ENCODE results near the gene CD300LD. TPM values are rescaled to one million over a fixed set of nuclear protein-coding genes. Genes with fewer than 3 reads are reported as not detected.
"Not testable (repeated sequence)": the region's sequence is repeated elsewhere in the genome, so short reads cannot be mapped to it uniquely, and the experiment has no call there.

CD300LD gene
- polyA plus RNA-seq, 1 experiment, result not detected

DNA sequence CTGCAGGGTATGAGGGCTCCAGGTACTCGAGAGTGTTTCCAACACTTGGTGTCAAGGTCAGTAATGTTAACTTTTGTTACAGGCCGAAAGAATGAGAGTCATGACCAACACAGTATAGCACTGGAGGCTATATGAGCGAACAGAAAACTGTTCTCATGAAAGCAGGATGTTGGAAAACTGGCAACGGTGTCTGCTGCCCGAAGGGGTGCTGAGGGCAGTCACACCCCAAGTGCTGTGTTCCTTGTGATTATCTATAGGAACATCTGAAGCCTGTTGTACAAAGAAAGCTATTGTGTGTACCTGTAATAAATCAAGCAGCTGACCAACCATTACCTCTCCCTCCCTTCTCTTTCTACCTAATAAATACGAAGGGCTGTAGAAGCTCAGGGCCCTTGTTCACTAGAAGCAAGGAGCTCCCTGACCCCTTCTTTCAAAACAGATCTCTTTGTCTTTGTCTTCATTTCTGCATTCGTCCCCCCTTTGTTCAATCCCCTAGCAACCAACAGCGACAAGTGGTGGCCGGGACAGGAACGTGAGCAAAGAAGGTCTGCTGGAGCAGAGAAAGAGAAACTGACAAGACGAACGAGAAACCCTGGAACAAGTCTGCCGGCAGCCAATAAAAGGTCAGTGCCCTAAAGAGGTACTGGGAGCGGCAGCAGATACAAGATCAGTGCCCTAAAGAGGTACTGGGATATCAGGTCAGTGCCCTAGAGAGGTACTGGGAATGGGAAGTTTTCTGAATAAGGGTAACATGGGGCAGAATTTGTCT, 7.6 kb downstream of the CD300LD start:
- ChIA-PET POLR2A (no interaction called here), CTCF (no interaction called here)
- H3K9me3 ChIP-seq (ENCODE audit: control insufficient read depth, insufficient read depth, low read length), result peaks cover 22% of the 10 kb centered on the region
- no peak overlapping the region for H3K27ac ChIP-seq (ENCODE audit: low read depth, low read length)
- no peak overlapping the region for H3K4me3 ChIP-seq (ENCODE audit: low read depth, low read length)
- DNase-seq (ENCODE audit: low read depth, low spot score), result no peak
- no peaks in the 10 kb centered on the region for H3K27me3 ChIP-seq (ENCODE audit: control insufficient read depth, insufficient read depth, low read length)
- TF ChIP-seq, protein P1, sequence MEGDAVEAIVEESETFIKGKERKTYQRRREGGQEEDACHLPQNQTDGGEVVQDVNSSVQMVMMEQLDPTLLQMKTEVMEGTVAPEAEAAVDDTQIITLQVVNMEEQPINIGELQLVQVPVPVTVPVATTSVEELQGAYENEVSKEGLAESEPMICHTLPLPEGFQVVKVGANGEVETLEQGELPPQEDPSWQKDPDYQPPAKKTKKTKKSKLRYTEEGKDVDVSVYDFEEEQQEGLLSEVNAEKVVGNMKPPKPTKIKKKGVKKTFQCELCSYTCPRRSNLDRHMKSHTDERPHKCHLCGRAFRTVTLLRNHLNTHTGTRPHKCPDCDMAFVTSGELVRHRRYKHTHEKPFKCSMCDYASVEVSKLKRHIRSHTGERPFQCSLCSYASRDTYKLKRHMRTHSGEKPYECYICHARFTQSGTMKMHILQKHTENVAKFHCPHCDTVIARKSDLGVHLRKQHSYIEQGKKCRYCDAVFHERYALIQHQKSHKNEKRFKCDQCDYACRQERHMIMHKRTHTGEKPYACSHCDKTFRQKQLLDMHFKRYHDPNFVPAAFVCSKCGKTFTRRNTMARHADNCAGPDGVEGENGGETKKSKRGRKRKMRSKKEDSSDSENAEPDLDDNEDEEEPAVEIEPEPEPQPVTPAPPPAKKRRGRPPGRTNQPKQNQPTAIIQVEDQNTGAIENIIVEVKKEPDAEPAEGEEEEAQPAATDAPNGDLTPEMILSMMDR (IDR thresholded peaks at IDR 0.05; ENCODE audit: low read depth, low read length), result no peak

DNA sequence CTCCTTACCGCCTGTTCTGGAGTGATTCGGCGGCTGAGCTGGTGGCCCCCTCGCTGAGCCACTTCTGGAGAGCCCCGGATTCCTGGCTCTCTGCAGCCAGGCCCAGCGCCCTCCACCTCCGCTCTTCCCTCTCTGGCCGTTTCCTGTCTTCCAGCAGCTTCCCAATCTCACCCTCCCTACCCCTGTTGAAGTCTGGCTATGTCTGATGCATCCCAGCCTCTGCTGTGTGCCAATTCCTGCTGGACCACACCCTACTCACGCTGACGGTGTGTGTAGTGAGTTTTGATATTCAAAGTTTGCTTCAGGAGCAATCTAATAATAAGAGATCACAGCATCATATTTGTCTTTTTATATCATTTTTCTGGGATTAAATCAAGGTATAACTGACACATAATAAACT, 9.4 kb downstream of the CD300LD start:
- ChIA-PET CTCF (no interaction called here), POLR2A (no interaction called here)
- H3K9me3 ChIP-seq (ENCODE audit: control insufficient read depth, insufficient read depth, low read length), result peaks cover 27% of the 10 kb centered on the region
- no peaks in the 10 kb centered on the region for H3K27me3 ChIP-seq (ENCODE audit: control insufficient read depth, insufficient read depth, low read length)
- no peak overlapping the region for H3K27ac ChIP-seq (ENCODE audit: low read depth, low read length)
- DNase-seq (ENCODE audit: low read depth, low spot score), result no peak
- no peak overlapping the region for H3K4me3 ChIP-seq (ENCODE audit: low read depth, low read length)
- TF ChIP-seq, protein P1 (IDR thresholded peaks at IDR 0.05; ENCODE audit: low read depth, low read length), result no peak

DNA sequence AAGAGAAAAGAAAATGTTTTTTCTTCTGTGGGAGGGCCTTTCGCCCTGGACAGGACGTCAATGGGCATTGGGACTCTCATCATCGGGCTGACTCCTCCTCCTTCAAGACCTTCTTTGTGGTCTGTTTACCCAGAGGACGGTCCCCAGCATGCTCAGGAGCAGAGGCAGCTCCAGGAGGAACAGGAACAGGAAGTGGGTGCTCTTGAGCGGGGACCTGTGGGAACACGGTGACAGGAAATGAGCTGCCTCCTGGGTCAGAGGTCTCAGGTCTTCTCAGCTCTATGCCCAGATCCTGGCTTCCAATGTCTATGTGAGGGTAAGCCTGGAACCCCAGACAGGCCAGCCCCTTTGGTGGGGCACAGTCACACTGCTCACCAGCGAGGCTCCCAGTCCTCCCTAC, 12.2 kb downstream of the CD300LD start:
- Histone ChIP-seq H3K27me3 (ENCODE audit: control insufficient read depth, insufficient read depth, low read length) (no peaks in the 10 kb centered on the region), H3K4me3 (ENCODE audit: low read depth, low read length) (no peak overlapping the region), H3K9me3 (ENCODE audit: control insufficient read depth, insufficient read depth, low read length) (peaks cover 27% of the 10 kb centered on the region), H3K27ac (ENCODE audit: low read depth, low read length) (no peak overlapping the region)
- ChIA-PET POLR2A (no interaction called here), CTCF (no interaction called here)
- no peak for DNase-seq (ENCODE audit: low read depth, low spot score)
- TF ChIP-seq, protein P1 (IDR thresholded peaks at IDR 0.05; ENCODE audit: low read depth, low read length), result no peak

DNA sequence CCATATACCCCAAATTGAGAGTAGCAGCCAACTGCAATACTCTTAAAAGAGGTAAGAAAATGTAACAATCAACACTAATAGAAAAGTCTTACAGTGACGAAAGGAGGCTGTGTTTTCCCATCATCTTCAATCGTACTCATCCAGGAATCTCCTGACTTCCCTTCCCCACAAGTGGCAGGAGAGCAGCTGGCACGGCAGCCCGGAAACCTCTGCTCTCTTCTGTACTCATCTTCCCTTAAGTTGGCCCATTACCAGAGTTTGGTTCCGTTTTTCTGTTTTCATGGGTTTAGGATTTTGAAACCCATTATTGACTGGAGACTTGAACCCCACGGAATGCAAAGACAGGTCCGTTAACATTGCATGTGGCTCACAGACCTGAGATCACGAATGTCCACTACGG, 13.1 kb downstream of the CD300LD start:
- TF ChIP-seq, protein P1 (IDR thresholded peaks at IDR 0.05; ENCODE audit: low read depth, low read length), result no peak
- CTCF ChIA-PET, result no interaction called here
- no peak overlapping the region for H3K27ac ChIP-seq (ENCODE audit: low read depth, low read length)
- DNase-seq (ENCODE audit: low read depth, low spot score), result no peak
- no peak overlapping the region for H3K4me3 ChIP-seq (ENCODE audit: low read depth, low read length)
- peaks cover 27% of the 10 kb centered on the region for H3K9me3 ChIP-seq (ENCODE audit: control insufficient read depth, insufficient read depth, low read length)
- POLR2A ChIA-PET, result no interaction called here
- H3K27me3 ChIP-seq (ENCODE audit: control insufficient read depth, insufficient read depth, low read length), result no peaks in the 10 kb centered on the region

DNA sequence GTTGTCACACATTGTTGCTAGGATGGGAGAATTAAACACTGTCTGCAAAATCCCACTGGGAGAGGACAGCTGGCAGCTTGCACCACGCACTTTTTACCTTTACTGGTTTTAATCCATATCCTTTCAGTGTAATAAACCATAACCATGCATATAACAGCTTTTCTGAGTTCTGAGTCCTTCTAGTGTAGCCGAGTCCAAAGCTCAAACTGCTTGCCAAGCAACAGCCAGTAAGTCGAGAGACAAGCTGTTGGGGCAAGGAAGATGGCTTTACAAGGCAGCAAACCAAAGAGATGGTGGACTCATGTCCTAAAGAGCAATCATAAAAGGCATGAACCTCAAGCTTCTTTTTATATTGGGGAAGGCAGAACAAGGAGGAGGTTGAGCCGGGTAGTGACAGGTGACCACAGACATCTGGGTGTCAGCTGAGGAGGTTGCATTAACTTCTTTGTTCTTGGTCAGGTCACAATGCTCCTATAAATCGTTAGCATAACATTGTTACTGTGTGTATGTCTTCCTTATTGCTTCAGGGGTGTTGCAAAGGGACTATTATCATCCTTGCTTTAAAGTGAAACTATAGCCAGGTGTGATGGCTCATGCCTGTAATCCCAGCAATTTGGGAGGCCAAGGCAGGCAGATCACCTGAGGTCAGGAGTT, 17.5 kb downstream of the CD300LD start:
- POLR2A ChIA-PET, result no interaction called here
- H3K27me3 ChIP-seq (ENCODE audit: control insufficient read depth, insufficient read depth, low read length), result no peaks in the 10 kb centered on the region
- H3K4me3 ChIP-seq (ENCODE audit: low read depth, low read length), result no peak overlapping the region
- DNase-seq (ENCODE audit: low read depth, low spot score), result no peak
- no peak overlapping the region for H3K27ac ChIP-seq (ENCODE audit: low read depth, low read length)
- TF ChIP-seq, protein P1 (IDR thresholded peaks at IDR 0.05; ENCODE audit: low read depth, low read length), result no peak
- CTCF ChIA-PET, result no interaction called here
- peaks cover 12% of the 10 kb centered on the region for H3K9me3 ChIP-seq (ENCODE audit: control insufficient read depth, insufficient read depth, low read length)

DNA sequence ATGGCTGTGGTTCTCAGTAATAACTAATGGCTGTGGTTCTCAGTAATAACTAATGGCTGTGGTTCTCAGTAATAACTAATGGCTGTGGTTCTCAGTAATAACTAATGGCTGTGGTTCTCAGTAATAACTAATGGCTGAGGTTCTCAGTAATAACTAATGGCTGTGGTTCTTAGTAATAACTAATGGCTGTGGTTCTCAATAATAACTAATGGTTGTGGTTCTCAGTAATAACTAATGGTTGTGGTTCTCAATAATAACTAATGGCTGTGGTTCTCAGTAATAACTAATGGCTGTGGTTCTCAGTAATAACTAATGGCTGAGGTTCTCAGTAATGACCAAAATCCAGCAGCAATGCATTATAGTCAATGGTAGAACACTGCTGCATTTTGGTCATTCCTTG, 18.4 kb downstream of the CD300LD start:
- CTCF ChIA-PET, result not testable (repeated sequence)

More for the DNA sequence above, 18.4 kb downstream of the CD300LD start:
- H3K27ac ChIP-seq (ENCODE audit: low read depth, low read length); POLR2A ChIA-PET; H3K27me3 ChIP-seq (ENCODE audit: control insufficient read depth, insufficient read depth, low read length); DNase-seq (ENCODE audit: low read depth, low spot score); H3K4me3 ChIP-seq (ENCODE audit: low read depth, low read length): not testable (repeated sequence)
- peaks cover 16% of the 10 kb centered on the region for H3K9me3 ChIP-seq (ENCODE audit: control insufficient read depth, insufficient read depth, low read length)

Data from AG04450 (cell line).